DOHH2 (cell line): ENCODE measurements around the gene LPXN.

Experiments
- EZH2phosphoT487 ChIP-seq: fragments of 200-600 bp; sonication (generic); IDR thresholded peaks from 2 replicates; pipeline ENCODE4 v1.6.1; 2017; ENCODE audit warnings: borderline replicate concordance, mild to moderate bottlenecking, antibody characterized with exemption, low read length, moderate library complexity, mixed read lengths
- TF ChIP-seq, protein P1 (sequence below): fragments of 200-600 bp; sonication (generic); IDR thresholded peaks from one replicate; pipeline ENCODE4 v1.5.1; 2014; ENCODE audit warnings: antibody characterized with exemption, mild to moderate bottlenecking, low read depth, low read length; ENCODE audit not compliant: poor library complexity, severe bottlenecking

DNA sequence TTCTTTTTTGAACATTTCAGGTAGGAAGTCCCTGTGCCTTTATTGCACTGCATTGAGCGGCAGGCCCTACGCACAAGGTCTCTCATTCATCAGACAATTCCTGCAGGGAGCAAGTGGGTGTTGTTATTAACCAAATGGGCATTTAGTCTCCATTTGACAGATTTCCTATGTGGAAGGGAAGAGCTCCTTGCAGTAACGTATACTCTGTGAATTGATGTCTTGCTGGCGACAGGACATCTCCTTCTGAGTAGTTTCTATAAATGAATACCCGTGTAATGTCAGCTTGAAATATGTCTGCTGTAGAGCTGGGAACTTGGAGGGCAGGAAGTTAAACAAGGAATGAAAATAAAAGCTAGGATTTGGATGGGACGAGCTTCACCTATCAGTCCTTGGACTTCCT is 71.4 kb downstream of the LPXN start:
- TF ChIP-seq, protein P1, sequence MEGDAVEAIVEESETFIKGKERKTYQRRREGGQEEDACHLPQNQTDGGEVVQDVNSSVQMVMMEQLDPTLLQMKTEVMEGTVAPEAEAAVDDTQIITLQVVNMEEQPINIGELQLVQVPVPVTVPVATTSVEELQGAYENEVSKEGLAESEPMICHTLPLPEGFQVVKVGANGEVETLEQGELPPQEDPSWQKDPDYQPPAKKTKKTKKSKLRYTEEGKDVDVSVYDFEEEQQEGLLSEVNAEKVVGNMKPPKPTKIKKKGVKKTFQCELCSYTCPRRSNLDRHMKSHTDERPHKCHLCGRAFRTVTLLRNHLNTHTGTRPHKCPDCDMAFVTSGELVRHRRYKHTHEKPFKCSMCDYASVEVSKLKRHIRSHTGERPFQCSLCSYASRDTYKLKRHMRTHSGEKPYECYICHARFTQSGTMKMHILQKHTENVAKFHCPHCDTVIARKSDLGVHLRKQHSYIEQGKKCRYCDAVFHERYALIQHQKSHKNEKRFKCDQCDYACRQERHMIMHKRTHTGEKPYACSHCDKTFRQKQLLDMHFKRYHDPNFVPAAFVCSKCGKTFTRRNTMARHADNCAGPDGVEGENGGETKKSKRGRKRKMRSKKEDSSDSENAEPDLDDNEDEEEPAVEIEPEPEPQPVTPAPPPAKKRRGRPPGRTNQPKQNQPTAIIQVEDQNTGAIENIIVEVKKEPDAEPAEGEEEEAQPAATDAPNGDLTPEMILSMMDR, result no peak
- TF ChIP-seq EZH2phosphoT487, result no peak
